Gastrocnemius medialis (tissue), 4 donors: ENCODE data around the gene GLI3.

Experiments used
- CTCF ChIP-seq, 5 experiments: fragments of 450-650 bp in 3 of 5; fragments of 200-600 bp in 2 of 5; sonication (generic) in 2 of 5; IDR thresholded peaks in 4 of 5; conservative IDR thresholded peaks in 1 of 5; 1 replicate in 4 of 5; 2 replicates in 1 of 5; pipeline ENCODE4 v1.5.1; 2016 to 2019; ENCODE audit warnings: antibody characterized with exemption in 5 of 5, mild to moderate bottlenecking in 3 of 5, moderate library complexity in 3 of 5
- POLR2A ChIP-seq, 2 donors: fragments of 450-650 bp; IDR thresholded peaks; one replicate each; pipeline ENCODE4 v1.6.1; 2017; ENCODE audit warnings: antibody characterized with exemption in 2 of 2, mild to moderate bottlenecking in 2 of 2, moderate library complexity in 2 of 2

GRCh38 chr7:42103456-42103855 lies 133.6 kb downstream of the GLI3 start:
- TF ChIP-seq CTCF (IDR thresholded peaks at IDR 0.05 in 4 of 5, conservative IDR thresholded peaks at IDR 0.05 in 1 of 5) (no peak), POLR2A (IDR thresholded peaks at IDR 0.05) (no peak)
